Transverse colon (tissue), 4 donors: ENCODE measurements around the gene CYP4F22. TPM values are rescaled to one million over a fixed set of nuclear protein-coding genes. Genes with fewer than 3 reads are reported as not detected.

Source experiments
- DNase-seq: peaks from one replicate; pipeline ENCODE4 v3.0.0-alpha.2; 2019
- H3K27ac ChIP-seq, 4 donors: fragments of 200-600 bp; sonication (generic); 2 replicates each; pipeline ENCODE4 v1.5.1; 2016 to 2018; ENCODE audit warnings: inconsistent platforms in 4 of 4
- H3K27me3 ChIP-seq: fragments of 200-600 bp; sonication (generic); 2 replicates; pipeline ENCODE4 v1.5.1; 2017; ENCODE audit warnings: inconsistent platforms
- H3K36me3 ChIP-seq, 4 donors: fragments of 200-600 bp; sonication (generic); 2 replicates each; pipeline ENCODE4 v1.5.1; 2017 to 2019; ENCODE audit warnings: inconsistent platforms in 4 of 4
- H3K4me1 ChIP-seq, 4 donors: fragments of 200-600 bp; sonication (generic); 2 replicates each; pipeline ENCODE4 v1.5.1; 2017 to 2020; ENCODE audit warnings: inconsistent platforms in 4 of 4
- H3K4me3 ChIP-seq, 4 donors: fragments of 200-600 bp; sonication (generic); 1 replicate in 1 of 4; 2 replicates in 3 of 4; pipeline versions ENCODE4 v1.5.1 to v1.6.1; 2017 to 2019; ENCODE audit warnings: inconsistent platforms in 4 of 4
- H3K9me3 ChIP-seq, 2 donors: fragments of 200-600 bp; sonication (generic); 2 replicates each; pipeline ENCODE4 v1.5.1; 2017 to 2019; ENCODE audit warnings: inconsistent platforms in 2 of 2
- EP300 ChIP-seq: sonication (generic); formaldehyde crosslinking; IDR thresholded peaks from one replicate; pipeline ENCODE4 v1.6.1; 2017; ENCODE audit warnings: antibody characterized with exemption, low read depth
- POLR2A ChIP-seq: fragments of 450-650 bp; IDR thresholded peaks from one replicate; pipeline ENCODE4 v1.6.1; 2016; ENCODE audit warnings: antibody characterized with exemption, mild to moderate bottlenecking, moderate library complexity
- POLR2AphosphoS5 ChIP-seq, 3 donors: sonication (generic); formaldehyde crosslinking; IDR thresholded peaks; one replicate each; pipeline ENCODE4 v1.6.1; 2016; ENCODE audit warnings: antibody characterized with exemption in 3 of 3
- WGBS, 2 donors: methylation state at CpG; one replicate each; pipeline ENCODE4 v1.1.5; 2018; ENCODE audit warnings: low coverage in 1 of 2; 5-methylcytosine and 5-hydroxymethylcytosine counted together
- in situ Hi-C, 4 donors: fragments of 200-750 bp; cut with MboI; loops; one replicate each; pipeline versions ENCODE4 v1.15.0 to v1.15.1; 2017; ENCODE audit warnings: low sequenced_read_pairs in 3 of 4, low pct_ligation_motif_present in 1 of 4, low pct_unique_long_range_greater_than_20kb in 1 of 4
- intact Hi-C: fragments of 100-400 bp; cut with DNase I; formaldehyde crosslinking; loops from one replicate; pipeline ENCODE4 v1.15.1; 2023; ENCODE audit warnings: low total_unique reads
- total RNA-seq, 4 donors: library from RNA; depleted of rRNA; stranded (reverse); fragments of >200 nt; gene quantifications; one replicate each; pipeline ENCODE4 v1.1.0, GENCODE V29; 2016
- TF ChIP-seq, protein P1 (sequence below), 5 experiments: fragments of 200-600 bp in 3 of 5; fragments of 450-650 bp in 2 of 5; sonication (generic) in 3 of 5; IDR thresholded peaks; 1 replicate in 2 of 5; 2 replicates in 3 of 5; pipeline ENCODE4 v1.5.1; 2016 to 2017; ENCODE audit warnings: antibody characterized with exemption in 5 of 5, inconsistent platforms in 3 of 5, mild to moderate bottlenecking in 2 of 5, moderate library complexity in 1 of 5

CYP4F22 gene
- total RNA-seq, 4 donors from 2014 or later: not detected

DNA sequence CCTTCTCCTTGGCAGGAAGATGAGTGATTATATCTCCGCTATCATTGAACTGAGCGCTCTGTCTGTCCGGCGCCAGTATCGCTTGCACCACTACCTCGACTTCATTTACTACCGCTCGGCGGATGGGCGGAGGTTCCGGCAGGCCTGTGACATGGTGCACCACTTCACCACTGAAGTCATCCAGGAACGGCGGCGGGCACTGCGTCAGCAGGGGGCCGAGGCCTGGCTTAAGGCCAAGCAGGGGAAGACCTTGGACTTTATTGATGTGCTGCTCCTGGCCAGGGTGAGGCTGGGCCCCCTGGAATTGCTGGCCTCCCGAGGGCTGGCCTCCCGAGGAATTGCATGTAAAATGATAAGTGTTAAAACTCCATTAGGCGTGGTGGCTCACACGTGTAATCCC lies 32.1 kb downstream of the CYP4F22 start:
- H3K36me3 ChIP-seq: no peaks in the 10 kb centered on the region
- no peak overlapping the region for H3K27ac ChIP-seq
- H3K27me3 ChIP-seq: no peaks in the 10 kb centered on the region
- no peaks in the 10 kb centered on the region for H3K9me3 ChIP-seq
- no peak overlapping the region for H3K4me3 ChIP-seq
- H3K4me1 ChIP-seq: no peaks in the 10 kb centered on the region
- DNase-seq: no peak
- intact Hi-C loops: no loop called here
- TF ChIP-seq, protein P1, sequence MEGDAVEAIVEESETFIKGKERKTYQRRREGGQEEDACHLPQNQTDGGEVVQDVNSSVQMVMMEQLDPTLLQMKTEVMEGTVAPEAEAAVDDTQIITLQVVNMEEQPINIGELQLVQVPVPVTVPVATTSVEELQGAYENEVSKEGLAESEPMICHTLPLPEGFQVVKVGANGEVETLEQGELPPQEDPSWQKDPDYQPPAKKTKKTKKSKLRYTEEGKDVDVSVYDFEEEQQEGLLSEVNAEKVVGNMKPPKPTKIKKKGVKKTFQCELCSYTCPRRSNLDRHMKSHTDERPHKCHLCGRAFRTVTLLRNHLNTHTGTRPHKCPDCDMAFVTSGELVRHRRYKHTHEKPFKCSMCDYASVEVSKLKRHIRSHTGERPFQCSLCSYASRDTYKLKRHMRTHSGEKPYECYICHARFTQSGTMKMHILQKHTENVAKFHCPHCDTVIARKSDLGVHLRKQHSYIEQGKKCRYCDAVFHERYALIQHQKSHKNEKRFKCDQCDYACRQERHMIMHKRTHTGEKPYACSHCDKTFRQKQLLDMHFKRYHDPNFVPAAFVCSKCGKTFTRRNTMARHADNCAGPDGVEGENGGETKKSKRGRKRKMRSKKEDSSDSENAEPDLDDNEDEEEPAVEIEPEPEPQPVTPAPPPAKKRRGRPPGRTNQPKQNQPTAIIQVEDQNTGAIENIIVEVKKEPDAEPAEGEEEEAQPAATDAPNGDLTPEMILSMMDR (IDR thresholded peaks at IDR 0.05): no peak
- TF ChIP-seq POLR2AphosphoS5 (IDR thresholded peaks at IDR 0.05): no peak
- TF ChIP-seq POLR2A: no peak
- TF ChIP-seq EP300: no peak
- 89% methylated on average over 19 of the region's 20 CpGs; no CpG with 5 or more reads in 1 of the 2 donors for WGBS, 2 donors
- in situ Hi-C loops: no loop called here

DNA sequence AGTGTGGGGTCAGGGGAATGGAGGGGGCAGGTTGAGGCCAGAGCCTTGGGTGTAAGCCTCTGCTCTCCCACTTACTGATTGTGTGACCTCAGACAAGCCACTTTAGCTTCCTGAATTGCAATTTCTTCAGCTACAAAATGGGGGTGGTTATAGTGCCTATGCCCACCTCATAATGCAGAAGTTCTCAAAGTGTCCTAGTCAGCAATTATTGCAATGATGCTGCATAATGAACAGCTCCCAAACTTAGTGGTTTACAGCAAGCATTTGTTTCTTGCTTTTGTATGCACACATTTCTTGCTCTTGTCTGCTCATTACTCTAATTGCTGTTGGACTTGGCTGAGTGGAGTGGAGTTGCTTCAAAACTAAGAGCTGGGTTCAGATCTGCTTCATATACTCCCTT lies 36.0 kb downstream of the CYP4F22 start:
- H3K27ac ChIP-seq: no peak overlapping the region
- no peaks in the 10 kb centered on the region for H3K4me1 ChIP-seq
- no peak for DNase-seq
- intact Hi-C loops (no loop called here), in situ Hi-C loops (no loop called here)
- peaks cover 4% of the 10 kb centered on the region for H3K27me3 ChIP-seq
- no peaks in the 10 kb centered on the region for H3K36me3 ChIP-seq
- no peak for TF ChIP-seq EP300
- no peak for TF ChIP-seq POLR2A
- TF ChIP-seq, protein P1 (IDR thresholded peaks at IDR 0.05): no peak
- no peak for TF ChIP-seq POLR2AphosphoS5 (IDR thresholded peaks at IDR 0.05)
- no peak overlapping the region for H3K4me3 ChIP-seq
- no peaks in the 10 kb centered on the region for H3K9me3 ChIP-seq

DNA sequence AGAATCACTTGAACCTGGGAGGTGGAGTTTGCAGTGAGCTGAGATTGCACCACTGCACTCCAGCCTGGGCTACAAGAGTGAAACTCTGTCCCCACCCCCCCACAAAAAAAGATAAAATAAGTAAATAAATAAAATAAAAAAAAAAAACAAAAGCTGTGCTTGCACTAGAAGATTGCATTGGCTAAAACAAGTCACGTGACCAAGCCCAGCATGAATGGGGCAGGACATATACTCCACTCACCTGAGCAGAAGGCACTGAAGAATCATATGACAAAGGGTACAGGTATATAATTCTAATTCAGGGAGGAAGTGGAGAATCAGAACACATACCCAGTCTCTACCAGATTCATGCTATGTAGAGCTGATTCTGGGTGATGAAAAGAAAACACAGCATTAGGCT lies 36.6 kb downstream of the CYP4F22 start:
- intact Hi-C loops: no loop called here
- Histone ChIP-seq H3K9me3 (no peaks in the 10 kb centered on the region), H3K4me1 (no peaks in the 10 kb centered on the region), H3K27me3 (peaks cover 11% of the 10 kb centered on the region), H3K27ac (no peak overlapping the region), H3K36me3 (no peaks in the 10 kb centered on the region), H3K4me3 (no peak overlapping the region)
- DNase-seq: no peak
- no peak for TF ChIP-seq POLR2A
- TF ChIP-seq POLR2AphosphoS5 (IDR thresholded peaks at IDR 0.05): no peak
- TF ChIP-seq EP300: no peak
- TF ChIP-seq, protein P1 (IDR thresholded peaks at IDR 0.05): no peak
- in situ Hi-C loops: no loop called here
- WGBS, 2 donors: 86 to 89% methylated on average over 1 of the region's 1 CpG

DNA sequence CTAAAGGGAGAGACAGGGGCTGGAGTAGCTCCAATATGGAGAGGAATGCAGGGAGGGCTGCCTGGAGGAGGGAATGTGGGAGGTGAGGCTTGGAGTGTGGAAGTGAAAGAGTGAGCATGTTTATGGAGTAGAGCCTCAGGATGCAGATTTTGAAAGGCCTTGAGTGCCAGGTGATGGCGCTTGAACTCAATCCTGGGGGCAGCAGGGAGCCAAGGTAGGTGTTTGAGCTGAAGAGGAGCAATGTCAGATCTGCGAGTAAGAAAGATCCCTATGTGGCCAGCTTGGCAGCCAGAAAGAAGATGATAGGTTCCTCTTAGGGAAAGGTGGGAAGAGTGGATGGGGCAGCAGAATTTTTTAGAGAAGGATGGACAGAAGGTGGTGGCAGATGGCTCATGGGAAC lies 40.3 kb downstream of the CYP4F22 start:
- no peak overlapping the region for H3K4me3 ChIP-seq
- no peaks in the 10 kb centered on the region for H3K36me3 ChIP-seq
- TF ChIP-seq POLR2AphosphoS5 (IDR thresholded peaks at IDR 0.05): no peak
- TF ChIP-seq, protein P1 (IDR thresholded peaks at IDR 0.05): no peak
- no peak for TF ChIP-seq POLR2A
- TF ChIP-seq EP300: no peak
- peaks cover 39% of the 10 kb centered on the region for H3K27me3 ChIP-seq
- peaks cover 0 to 11% (median 8%) of the 10 kb centered on the region in 4 donors for H3K4me1 ChIP-seq
- 74 to 100% methylated on average over 1 to 2 of the region's 2 CpGs for WGBS, 2 donors
- H3K9me3 ChIP-seq: no peaks in the 10 kb centered on the region
- intact Hi-C loops (no loop called here), in situ Hi-C loops (no loop called here)
- DNase-seq: no peak
- H3K27ac ChIP-seq: no peak overlapping the region
